ENCODE results near the gene PARVB.

DNA sequence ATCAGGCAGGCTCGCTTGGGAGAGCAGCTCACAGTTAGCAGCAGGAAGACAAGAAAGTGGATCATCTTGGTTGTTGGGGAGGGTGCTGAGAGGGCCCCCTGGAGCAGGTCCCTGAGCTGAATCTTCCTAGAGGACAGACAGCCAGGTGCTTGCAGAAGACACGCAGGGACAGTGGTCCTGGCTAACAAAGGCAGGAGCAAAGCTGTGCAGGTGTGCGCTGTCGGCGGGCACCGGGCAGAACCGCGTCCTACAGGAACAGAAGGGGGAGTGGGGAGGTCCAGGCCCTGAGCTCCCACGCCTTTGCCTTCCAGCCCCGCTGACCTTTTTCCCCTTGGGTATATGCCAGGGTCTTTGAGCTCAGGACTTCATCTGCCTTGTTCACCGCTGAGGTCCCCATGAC is 30.1 kb upstream of the PARVB start:
- TF ChIP-seq, protein P1, sequence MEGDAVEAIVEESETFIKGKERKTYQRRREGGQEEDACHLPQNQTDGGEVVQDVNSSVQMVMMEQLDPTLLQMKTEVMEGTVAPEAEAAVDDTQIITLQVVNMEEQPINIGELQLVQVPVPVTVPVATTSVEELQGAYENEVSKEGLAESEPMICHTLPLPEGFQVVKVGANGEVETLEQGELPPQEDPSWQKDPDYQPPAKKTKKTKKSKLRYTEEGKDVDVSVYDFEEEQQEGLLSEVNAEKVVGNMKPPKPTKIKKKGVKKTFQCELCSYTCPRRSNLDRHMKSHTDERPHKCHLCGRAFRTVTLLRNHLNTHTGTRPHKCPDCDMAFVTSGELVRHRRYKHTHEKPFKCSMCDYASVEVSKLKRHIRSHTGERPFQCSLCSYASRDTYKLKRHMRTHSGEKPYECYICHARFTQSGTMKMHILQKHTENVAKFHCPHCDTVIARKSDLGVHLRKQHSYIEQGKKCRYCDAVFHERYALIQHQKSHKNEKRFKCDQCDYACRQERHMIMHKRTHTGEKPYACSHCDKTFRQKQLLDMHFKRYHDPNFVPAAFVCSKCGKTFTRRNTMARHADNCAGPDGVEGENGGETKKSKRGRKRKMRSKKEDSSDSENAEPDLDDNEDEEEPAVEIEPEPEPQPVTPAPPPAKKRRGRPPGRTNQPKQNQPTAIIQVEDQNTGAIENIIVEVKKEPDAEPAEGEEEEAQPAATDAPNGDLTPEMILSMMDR (IDR thresholded peaks at IDR 0.05 in 4 of 5, conservative IDR thresholded peaks at IDR 0.05 in 1 of 5), result no peak
- no peak for TF ChIP-seq POLR2A (IDR thresholded peaks at IDR 0.05)

All from gastrocnemius medialis (tissue), 4 donors.